ENCODE data around the gene ERF. TPM values are rescaled to one million over a fixed set of nuclear protein-coding genes. Genes with fewer than 3 reads are reported as not detected.

Gene ERF
- polyA plus RNA-seq, 3 donors: 74.2 to 96.3 (median 86.2) TPM

Other genes starting within 250 kb of the ERF start
- 10 to 100 TPM; 24.1 to 30.6 (median 30.5) TPM for gene GRIK5, start 184.9 kb downstream of the ERF start, polyA plus RNA-seq (ENCODE audit: insufficient read length in 3 of 3)
- gene ZNF574, start 179.0 kb downstream of the ERF start, polyA plus RNA-seq (ENCODE audit: insufficient read length in 3 of 3): 10 to 100 TPM; 16.2 to 21.0 (median 20.6) TPM
- gene POU2F2, start 122.7 kb downstream of the ERF start, polyA plus RNA-seq (ENCODE audit: insufficient read length in 3 of 3): 1 to 10 TPM in 2 of 3 donors, under 1 TPM in 1; 0.58 to 1.2 (median 1.2) TPM
- 10 to 100 TPM; 27.9 to 32.9 (median 30.4) TPM for gene DEDD2, start 37.5 kb downstream of the ERF start, polyA plus RNA-seq (ENCODE audit: insufficient read length in 3 of 3)
- gene ZNF526, start 34.8 kb downstream of the ERF start, polyA plus RNA-seq (ENCODE audit: insufficient read length in 3 of 3): 10 to 100 TPM in 1 of 3 donors, 1 to 10 TPM in 2; 9.2 to 10.2 (median 9.3) TPM
- gene GSK3A, start 12.5 kb downstream of the ERF start, polyA plus RNA-seq (ENCODE audit: insufficient read length in 3 of 3): 10 to 100 TPM; 70.3 to 85.9 (median 84.1) TPM
- 10 to 100 TPM; 59.3 to 72.5 (median 68.2) TPM for gene CIC, start 14.1 kb upstream of the ERF start, polyA plus RNA-seq (ENCODE audit: insufficient read length in 3 of 3)
- 1 to 10 TPM; 1.9 to 2.9 (median 2.2) TPM for gene PRR19, start 47.0 kb upstream of the ERF start, polyA plus RNA-seq (ENCODE audit: insufficient read length in 3 of 3)
- gene PAFAH1B3, start 47.5 kb upstream of the ERF start, polyA plus RNA-seq (ENCODE audit: insufficient read length in 3 of 3): 100 to 1,000 TPM in 1 of 3 donors, 10 to 100 TPM in 2; 79.4 to 107 (median 98.2) TPM
- 1 to 10 TPM in 2 of 3 donors, under 1 TPM in 1; 0.67 to 1.5 (median 1.1) TPM for gene TMEM145, start 58.2 kb upstream of the ERF start, polyA plus RNA-seq (ENCODE audit: insufficient read length in 3 of 3)
- gene MEGF8, start 70.5 kb upstream of the ERF start, polyA plus RNA-seq (ENCODE audit: insufficient read length in 3 of 3): 10 to 100 TPM; 43.0 to 45.6 (median 43.8) TPM
- 1 to 10 TPM in 2 of 3 donors, under 1 TPM in 1; 0.59 to 2.1 (median 2.0) TPM for gene CNFN, start 135.2 kb upstream of the ERF start, polyA plus RNA-seq (ENCODE audit: insufficient read length in 3 of 3)
- gene LIPE, start 172.3 kb upstream of the ERF start, polyA plus RNA-seq (ENCODE audit: insufficient read length in 3 of 3): 10 to 100 TPM; 12.3 to 15.0 (median 13.5) TPM
- gene CXCL17, start 187.8 kb upstream of the ERF start, polyA plus RNA-seq (ENCODE audit: insufficient read length in 3 of 3): under 1 TPM in 2 of 3 donors, not detected in 1; 0.11 to 0.22 TPM